ENCODE measurements around the gene ZNF808.
"Not testable (repeated sequence)": the region's sequence is repeated elsewhere in the genome, so short reads cannot be mapped to it uniquely, and the experiment has no call there.

Gene ZNF808

GRCh38 chr19:52527134-52527955 is at the start of gene ZNF808:
Gene ZNF808, plus strand, starts transcription at chr19:52527668. Its CDS starts 15,617 bp downstream, at chr19:52543285.
- peak within 1 kb of the TSS; percentile 81 for H3K4me3 ChIP-seq (ENCODE audit: low read length)
- DNase-seq (ENCODE audit: low read depth): peak; percentile 93
- peak; percentile 52 for TF ChIP-seq CTCF (IDR thresholded peaks at IDR 0.05; ENCODE audit: insufficient read depth, low read depth, low read length, missing control alignments)

GRCh38 chr19:52484111-52484743 is 43.2 kb upstream of the ZNF808 start:
- not testable (repeated sequence) for DNase-seq (ENCODE audit: low read depth); H3K4me3 ChIP-seq (ENCODE audit: low read length)

GRCh38 chr19:52485064-52485463 is 42.4 kb upstream of the ZNF808 start:
- not testable (repeated sequence) for H3K4me3 ChIP-seq (ENCODE audit: low read length); DNase-seq (ENCODE audit: low read depth)

GRCh38 chr19:52485561-52486240 is 41.8 kb upstream of the ZNF808 start:
- not testable (repeated sequence) for H3K4me3 ChIP-seq (ENCODE audit: low read length); DNase-seq (ENCODE audit: low read depth)

GRCh38 chr19:52492201-52492993 is 35.1 kb upstream of the ZNF808 start:
- no peak for TF ChIP-seq CTCF (IDR thresholded peaks at IDR 0.05; ENCODE audit: insufficient read depth, low read depth, low read length, missing control alignments)
- DNase-seq (ENCODE audit: low read depth): peak; percentile 2
- H3K4me3 ChIP-seq (ENCODE audit: low read length): no peak overlapping the region

- TF ChIP-seq CTCF (IDR thresholded peaks at IDR 0.05; ENCODE audit: insufficient read depth, low read depth, low read length, missing control alignments): no peak
- no peak overlapping the region for H3K4me3 ChIP-seq (ENCODE audit: low read length)
- DNase-seq (ENCODE audit: low read depth): peak; percentile 1
These were observed 34.4 kb upstream of the ZNF808 start for GRCh38 chr19:52492994-52493470.

GRCh38 chr19:52494518-52494917 is 33.0 kb upstream of the ZNF808 start:
- DNase-seq (ENCODE audit: low read depth): no peak
- no peak for TF ChIP-seq CTCF (IDR thresholded peaks at IDR 0.05; ENCODE audit: insufficient read depth, low read depth, low read length, missing control alignments)
- no peak overlapping the region for H3K4me3 ChIP-seq (ENCODE audit: low read length)

GRCh38 chr19:52498571-52498970 is 28.9 kb upstream of the ZNF808 start:
- TF ChIP-seq CTCF (IDR thresholded peaks at IDR 0.05; ENCODE audit: insufficient read depth, low read depth, low read length, missing control alignments): no peak
- H3K4me3 ChIP-seq (ENCODE audit: low read length): no peak overlapping the region
- DNase-seq (ENCODE audit: low read depth): no peak

GRCh38 chr19:52500474-52500873 is 27.0 kb upstream of the ZNF808 start:
- not testable (repeated sequence) for DNase-seq (ENCODE audit: low read depth); H3K4me3 ChIP-seq (ENCODE audit: low read length)

GRCh38 chr19:52500991-52501390 is 26.5 kb upstream of the ZNF808 start:
- not testable (repeated sequence) for H3K4me3 ChIP-seq (ENCODE audit: low read length); DNase-seq (ENCODE audit: low read depth)
